Heart right ventricle (tissue), 16 donors: ENCODE measurements around the gene IMMP2L. TPM values are rescaled to one million over a fixed set of nuclear protein-coding genes. Genes with fewer than 3 reads are reported as not detected.

ENCODE experiments used
- ATAC-seq, 8 donors: fragments of 200-7000 bp; cut with Tn5 transposase; one replicate each; pipeline ENCODE4 v1.9.1; 2020; ENCODE audit warnings: mild to moderate bottlenecking in 8 of 8, moderate library complexity in 8 of 8, moderate number of reproducible peaks in 1 of 8
- DNase-seq, 2 donors: peaks; one replicate each; pipeline ENCODE4 v3.0.0-alpha.2; 2020
- H3K27ac ChIP-seq, 10 donors: fragments of 200-600 bp; sonication (generic) in 2 of 10; one replicate each; pipeline versions ENCODE4 v1.5.0 to v1.8.0; 2020 to 2022; ENCODE audit warnings: mild to moderate bottlenecking in 3 of 10
- H3K27me3 ChIP-seq, 7 donors: fragments of 200-600 bp; one replicate each; pipeline ENCODE4 v1.8.0; 2021 to 2022; ENCODE audit warnings: mild to moderate bottlenecking in 2 of 7
- H3K36me3 ChIP-seq, 9 donors: fragments of 200-600 bp; sonication (generic) in 1 of 9; one replicate each; pipeline versions ENCODE4 v1.5.0 to v1.8.0; 2020 to 2022; ENCODE audit warnings: mild to moderate bottlenecking in 2 of 9
- H3K4me1 ChIP-seq, 9 donors: fragments of 200-600 bp; sonication (generic) in 1 of 9; one replicate each; pipeline versions ENCODE4 v1.5.0 to v1.8.0; 2020 to 2022; ENCODE audit warnings: mild to moderate bottlenecking in 4 of 9
- H3K4me3 ChIP-seq, 10 donors: fragments of 200-600 bp; sonication (generic) in 2 of 10; one replicate each; pipeline versions ENCODE4 v1.5.0 to v1.8.0; 2020 to 2022; ENCODE audit warnings: mild to moderate bottlenecking in 7 of 10, moderate library complexity in 2 of 10
- H3K9me3 ChIP-seq, 11 donors: fragments of 200-600 bp in 10 of 11; sonication (generic) in 2 of 11; one replicate each; pipeline versions ENCODE4 v1.5.0 to v1.8.0; 2013 to 2022; ENCODE audit warnings: mild to moderate bottlenecking in 2 of 11, control low read depth in 1 of 11, moderate library complexity in 1 of 11
- WGBS, 2 donors: extraction: QIAGEN DNeasy Blood & Tissue Kit; methylation state at CpG; one replicate each; pipeline ENCODE4 v1.1.7; 2013; ENCODE audit warnings: inconsistent platforms in 1 of 2; 5-methylcytosine and 5-hydroxymethylcytosine counted together
- intact Hi-C, 10 donors: fragments of 100-400 bp; cut with DNase I; formaldehyde crosslinking; loops; one replicate each; pipeline versions ENCODE4 v1.11.1 to v1.14.2; 2022
- polyA plus RNA-seq, 2 donors: library from polyadenylated mRNA; stranded (reverse); fragments of 200-250 nt; gene quantifications; one replicate each; pipeline ENCODE4 v1.2.3, GENCODE V29; 2013
- total RNA-seq, 10 donors: library from RNA; stranded (reverse); fragmentation: NEBNext Ultra II Directional in 3 of 10; extraction: Animal tissue kit (Norgen Biotek cat#: 25700) in 3 of 10; gene quantifications; one replicate each; pipeline versions ENCODE4 v1.2.1 to v1.2.4, GENCODE V29; 2021 to 2023
- TF ChIP-seq, protein P1 (sequence below), 9 donors: fragments of 200-600 bp; sonication (generic) in 2 of 9; IDR thresholded peaks; one replicate each; pipeline versions ENCODE4 v1.5.0 to v1.8.0; 2021 to 2022; ENCODE audit warnings: antibody characterized with exemption in 9 of 9, mild to moderate bottlenecking in 5 of 9, moderate library complexity in 1 of 9
- donor health status: Arrhythmogenic right ventricular cardiomyopathy.
- donor health status: ischemic (EF 13 %, LVEDD 7.1; RV severe dilation, severe dysfunction).
- donor health status: healthy with polysubstance abuse.
- donor health status: DM: no; HTN: yes; CAD: no.
- donor health status: DM: no; HTN: no; CAD: no.
- donor health status: ischemic (EF 25% LVEDD 6.9; RV normal size, moderate dysfunction).
- donor health status: ischemic (EF 25% LVEDD 5.7; RV mildly dilated, moderate dysfunction).
- donor health status: healthy.
- donor health status: DM: yes; HTN: yes; CAD: no.
- donor health status: Ischemic cardiomyopathy.
- donor health status: ischemic (EF 35%, LVEDD 5.7; RV mildly dilated, moderate dysfunction).
- donor health status: nonischemic (EF 11% LVEDD 7.7; RV severe dilation, severe dysfunction).
- donor health status: DM: yes; HTN: yes; CAD: no.
- donor health status: PGD.
- donor health status: ischemic (EF 29% LVEDD 5.4; RV normal size, mild dysfunction).
- donor health status: nonischemic (EF 23%, LVEDD 6.1; RV moderate dilation, normal function).

Gene IMMP2L
- total and polyA plus RNA-seq, 12 donors = 4.3 to 20.8 (median 17.3) TPM

- no peaks in the 10 kb centered on the region for H3K36me3 ChIP-seq
- intact Hi-C loops = no loop called here
- WGBS, 2 donors = 85 to 87% methylated on average over 3 of the region's 3 CpGs
- H3K27me3 ChIP-seq = no peaks in the 10 kb centered on the region
- TF ChIP-seq, protein P1, sequence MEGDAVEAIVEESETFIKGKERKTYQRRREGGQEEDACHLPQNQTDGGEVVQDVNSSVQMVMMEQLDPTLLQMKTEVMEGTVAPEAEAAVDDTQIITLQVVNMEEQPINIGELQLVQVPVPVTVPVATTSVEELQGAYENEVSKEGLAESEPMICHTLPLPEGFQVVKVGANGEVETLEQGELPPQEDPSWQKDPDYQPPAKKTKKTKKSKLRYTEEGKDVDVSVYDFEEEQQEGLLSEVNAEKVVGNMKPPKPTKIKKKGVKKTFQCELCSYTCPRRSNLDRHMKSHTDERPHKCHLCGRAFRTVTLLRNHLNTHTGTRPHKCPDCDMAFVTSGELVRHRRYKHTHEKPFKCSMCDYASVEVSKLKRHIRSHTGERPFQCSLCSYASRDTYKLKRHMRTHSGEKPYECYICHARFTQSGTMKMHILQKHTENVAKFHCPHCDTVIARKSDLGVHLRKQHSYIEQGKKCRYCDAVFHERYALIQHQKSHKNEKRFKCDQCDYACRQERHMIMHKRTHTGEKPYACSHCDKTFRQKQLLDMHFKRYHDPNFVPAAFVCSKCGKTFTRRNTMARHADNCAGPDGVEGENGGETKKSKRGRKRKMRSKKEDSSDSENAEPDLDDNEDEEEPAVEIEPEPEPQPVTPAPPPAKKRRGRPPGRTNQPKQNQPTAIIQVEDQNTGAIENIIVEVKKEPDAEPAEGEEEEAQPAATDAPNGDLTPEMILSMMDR (IDR thresholded peaks at IDR 0.05) = no peak
- H3K4me1 ChIP-seq = no peaks in the 10 kb centered on the region
- H3K9me3 ChIP-seq = no peaks in the 10 kb centered on the region
- no peak overlapping the region for H3K27ac ChIP-seq
- H3K4me3 ChIP-seq = no peak overlapping the region
- ATAC-seq (no peak), DNase-seq (no peak)
Measured at GRCh38 chr7:110856704-110857103, 705.6 kb downstream of the IMMP2L start.

DNA sequence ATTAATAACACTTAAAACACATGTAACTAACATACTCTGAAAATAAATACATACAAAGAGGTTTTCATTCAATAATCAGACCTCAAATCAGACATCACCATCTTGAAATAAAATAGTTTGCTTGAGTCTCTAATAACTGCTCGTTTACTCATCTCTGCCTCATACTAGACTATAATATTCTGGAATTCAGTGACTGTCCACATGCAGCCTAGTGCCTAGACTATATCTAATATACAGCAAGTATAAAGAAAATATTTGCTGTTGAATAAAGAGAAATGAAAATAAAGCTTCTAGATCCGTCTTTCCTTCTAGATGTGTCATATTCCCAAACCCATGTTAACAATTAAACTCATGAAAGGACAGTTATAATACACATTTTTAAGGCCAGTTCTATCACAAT, 707.6 kb downstream of the IMMP2L start:
- Histone ChIP-seq H3K4me3 (no peak overlapping the region), H3K27ac (no peak overlapping the region), H3K9me3 (no peaks in the 10 kb centered on the region), H3K4me1 (no peaks in the 10 kb centered on the region), H3K27me3 (no peaks in the 10 kb centered on the region), H3K36me3 (no peaks in the 10 kb centered on the region)
- ATAC-seq (no peak), DNase-seq (no peak)
- TF ChIP-seq, protein P1 (IDR thresholded peaks at IDR 0.05) = no peak
- WGBS, 2 donors = 79 to 84% methylated on average over 2 of the region's 2 CpGs
- intact Hi-C loops = no loop called here

DNA sequence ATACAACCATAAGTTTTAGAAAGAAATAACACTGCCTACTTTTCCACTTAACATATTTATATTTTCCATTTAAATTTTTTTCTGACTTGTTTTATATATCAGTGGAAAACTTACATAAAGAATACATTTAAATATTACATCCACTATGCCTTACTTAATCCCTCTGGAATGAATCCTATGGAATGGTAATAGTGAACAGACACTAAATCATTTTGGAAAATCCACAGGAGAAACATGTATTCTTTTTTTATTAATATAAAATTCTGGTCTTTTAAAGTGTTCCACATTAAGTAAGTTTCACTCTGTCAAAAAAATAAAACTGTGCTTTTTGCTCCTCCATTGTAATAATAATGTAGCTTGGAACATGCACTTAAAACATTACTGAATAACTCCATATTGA, 708.1 kb downstream of the IMMP2L start:
- TF ChIP-seq, protein P1 (IDR thresholded peaks at IDR 0.05) = no peak
- Histone ChIP-seq H3K27ac (no peak overlapping the region), H3K4me1 (no peaks in the 10 kb centered on the region), H3K27me3 (no peaks in the 10 kb centered on the region), H3K4me3 (no peak overlapping the region), H3K36me3 (no peaks in the 10 kb centered on the region), H3K9me3 (no peaks in the 10 kb centered on the region)
- ATAC-seq (no peak), DNase-seq (no peak)
- intact Hi-C loops = no loop called here

DNA sequence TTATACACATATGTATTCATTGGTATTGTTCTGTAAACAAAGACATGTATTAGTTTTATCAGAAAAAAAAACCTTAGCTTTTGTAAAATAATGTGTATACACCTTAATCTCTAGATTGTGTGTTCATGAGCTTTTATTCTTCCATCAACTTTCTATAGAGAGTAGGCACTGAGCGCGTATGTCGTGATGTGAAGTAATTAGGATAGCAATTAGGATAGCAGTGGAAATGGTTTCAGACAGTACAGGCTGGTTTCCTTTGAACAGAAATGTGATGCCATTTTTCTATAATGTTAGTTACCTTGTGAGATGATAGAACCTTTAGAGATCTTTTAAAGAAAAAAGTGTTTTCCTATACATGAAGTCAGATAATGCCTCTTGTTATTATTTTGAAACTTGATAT, 709.0 kb downstream of the IMMP2L start:
- no peaks in the 10 kb centered on the region for H3K36me3 ChIP-seq
- intact Hi-C loops = no loop called here
- H3K4me1 ChIP-seq = no peaks in the 10 kb centered on the region
- TF ChIP-seq, protein P1 (IDR thresholded peaks at IDR 0.05) = no peak
- WGBS, 2 donors = 78 to 99% methylated on average over 3 of the region's 3 CpGs
- H3K9me3 ChIP-seq = no peaks in the 10 kb centered on the region
- no peaks in the 10 kb centered on the region for H3K27me3 ChIP-seq
- no peak overlapping the region for H3K4me3 ChIP-seq
- no peak for ATAC-seq
- DNase-seq = no peak
- no peak overlapping the region for H3K27ac ChIP-seq
